OCI-LY7 (cell line): ENCODE results near the gene RAB44.

Experiments
- CTCF ChIP-seq: fragments of 200-600 bp; sonication (generic); conservative IDR thresholded peaks from 2 replicates; pipeline ENCODE4 v1.5.1; 2014; ENCODE audit warnings: mild to moderate bottlenecking, antibody characterized with exemption, low read length, moderate library complexity, mixed read lengths
- EZH2phosphoT487 ChIP-seq: fragments of 200-600 bp; sonication (generic); IDR thresholded peaks from 2 replicates; pipeline ENCODE4 v1.6.1; 2018; ENCODE audit warnings: low read depth, borderline replicate concordance, mild to moderate bottlenecking, mixed run types, antibody characterized with exemption, low read length, moderate library complexity, mixed read lengths

DNA sequence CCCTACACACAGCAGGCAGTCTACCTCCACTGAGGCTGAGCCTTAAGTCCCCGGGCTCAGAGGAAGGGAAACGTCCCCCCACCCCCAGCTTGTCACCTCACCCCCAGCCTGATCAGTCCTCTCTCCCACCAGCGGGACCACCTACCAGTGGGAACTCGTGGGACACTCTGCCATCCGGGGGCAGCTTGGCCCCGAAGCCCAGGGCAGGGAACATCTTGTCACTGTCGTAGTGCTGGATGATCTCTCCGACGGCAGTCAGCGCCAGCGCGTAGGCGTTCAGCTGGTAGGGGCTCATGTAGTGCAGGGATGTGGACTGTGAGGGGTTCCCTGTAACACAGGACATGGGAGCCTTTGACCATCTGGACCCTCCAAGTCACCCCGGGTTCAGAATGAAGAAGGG lies 48.6 kb downstream of the RAB44 start:
- TF ChIP-seq EZH2phosphoT487, result no peak
- no peak for TF ChIP-seq CTCF
